ENCODE measurements around the gene CDR2L. TPM values are rescaled to one million over a fixed set of nuclear protein-coding genes. Genes with fewer than 3 reads are reported as not detected.

Gene CDR2L
- total and polyA plus RNA-seq, 4 donors = 0.70 to 1.5 (median 0.94) TPM

DNA sequence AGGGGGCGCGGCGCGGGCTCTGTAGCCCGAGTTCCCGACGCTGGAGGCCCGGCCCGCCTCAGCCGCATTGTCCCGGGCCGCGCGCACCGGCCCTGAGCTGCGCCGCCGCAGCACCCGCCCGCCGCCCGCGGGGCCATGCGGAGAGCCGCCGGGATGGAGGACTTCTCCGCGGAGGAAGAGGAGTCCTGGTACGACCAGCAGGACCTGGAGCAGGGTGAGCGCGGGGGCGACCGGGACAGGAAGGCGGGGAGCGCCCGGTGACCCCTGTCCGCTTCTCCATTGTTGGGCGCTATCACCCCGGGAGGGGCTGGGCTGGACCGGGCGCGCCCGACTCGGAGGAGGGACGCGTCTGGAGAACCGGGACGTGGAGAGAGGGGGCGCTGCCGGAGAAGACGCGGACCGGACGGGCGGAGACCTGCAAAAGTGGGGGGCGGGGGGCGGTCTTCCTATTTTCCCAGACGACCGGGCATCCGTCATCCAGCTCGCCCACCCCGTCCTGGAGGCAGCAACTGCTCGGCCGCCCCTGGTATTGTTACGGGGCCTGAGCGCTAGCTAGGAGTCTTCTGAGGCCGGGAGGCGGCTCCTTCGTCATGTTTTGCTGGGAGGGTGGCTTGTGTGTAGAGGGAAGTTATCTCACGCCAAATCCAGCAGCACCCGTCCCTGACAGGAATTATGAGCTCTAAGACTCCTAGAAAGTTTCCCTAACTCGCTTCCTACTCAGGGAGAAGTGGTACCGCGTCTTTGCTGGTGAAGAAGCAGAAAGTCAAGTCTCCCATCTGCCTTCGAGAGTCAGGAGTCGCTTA lies 678 bp downstream of the CDR2L start:
- Histone ChIP-seq H3K9me3 (ENCODE audit: control insufficient read depth in 4 of 4, low read length in 3 of 4) (no peaks in the 10 kb centered on the region), H3K9ac (ENCODE audit: low read depth in 1 of 2, low read length in 2 of 2) (peak overlapping the region; percentile 17 to 72), H3K4me3 (ENCODE audit: low read depth in 1 of 3, low read length in 3 of 3) (peak overlapping the region in 2 of 3 donors; percentile 51 to 80), H3K36me3 (ENCODE audit: control insufficient read depth in 4 of 4, insufficient read depth in 3 of 4, low read depth in 1 of 4, low read length in 3 of 4) (no peaks in the 10 kb centered on the region), H3K27me3 (ENCODE audit: control insufficient read depth in 4 of 4, insufficient read depth in 4 of 4, low read length in 3 of 4) (peaks cover 0 to 3% (median 0%) of the 10 kb centered on the region in 4 donors), H3K27ac (ENCODE audit: low read depth in 1 of 2, low read length in 2 of 2) (peak overlapping the region; percentile 76 to 85), H3K4me1 (ENCODE audit: control insufficient read depth in 4 of 4, insufficient read depth in 4 of 4, low read length in 3 of 4) (peaks cover 3 to 19% (median 12%) of the 10 kb centered on the region in 4 donors)
- peak; percentile 52 for DNase-seq (ENCODE audit: low spot score)
- TF ChIP-seq NR2F2 (IDR thresholded peaks at IDR 0.05) = peak; percentile 11
- no peak for TF ChIP-seq REST (IDR thresholded peaks at IDR 0.05)
- TF ChIP-seq ZBTB33 (IDR thresholded peaks at IDR 0.05) = no peak
- TF ChIP-seq FOXA1 (IDR thresholded peaks at IDR 0.05) = no peak
- TF ChIP-seq RXRA (IDR thresholded peaks at IDR 0.05) = no peak
- no peak for TF ChIP-seq HNF4A (conservative IDR thresholded peaks at IDR 0.05)
- no peak for TF ChIP-seq HNF4G (IDR thresholded peaks at IDR 0.05)
- 5% methylated on average over 76 of the region's 76 CpGs for WGBS

- TF ChIP-seq HNF4G (IDR thresholded peaks at IDR 0.05) (no peak), JUND (IDR thresholded peaks at IDR 0.05) (no peak), FOXA1 (IDR thresholded peaks at IDR 0.05) (no peak), RAD21 (IDR thresholded peaks at IDR 0.05) (no peak), REST (IDR thresholded peaks at IDR 0.05) (no peak), GABPA (IDR thresholded peaks at IDR 0.05 in 1 of 2, conservative IDR thresholded peaks at IDR 0.05 in 1 of 2) (no peak), YY1 (IDR thresholded peaks at IDR 0.05) (no peak), EGR1 (IDR thresholded peaks at IDR 0.05; ENCODE audit: low read depth in 2 of 2) (no peak), NR2F2 (IDR thresholded peaks at IDR 0.05) (no peak), RXRA (IDR thresholded peaks at IDR 0.05) (no peak), HNF4A (conservative IDR thresholded peaks at IDR 0.05) (no peak), FOXA2 (IDR thresholded peaks at IDR 0.05) (no peak)
- TF ChIP-seq, protein P1, sequence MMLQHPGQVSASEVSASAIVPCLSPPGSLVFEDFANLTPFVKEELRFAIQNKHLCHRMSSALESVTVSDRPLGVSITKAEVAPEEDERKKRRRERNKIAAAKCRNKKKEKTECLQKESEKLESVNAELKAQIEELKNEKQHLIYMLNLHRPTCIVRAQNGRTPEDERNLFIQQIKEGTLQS (IDR thresholded peaks at IDR 0.05) = no peak
- Histone ChIP-seq H3K4me3 (ENCODE audit: low read depth in 1 of 3, low read length in 3 of 3) (no peak overlapping the region), H3K9ac (ENCODE audit: low read depth in 1 of 2, low read length in 2 of 2) (no peak overlapping the region), H3K9me3 (ENCODE audit: control insufficient read depth in 4 of 4, low read length in 3 of 4) (no peaks in the 10 kb centered on the region), H3K4me1 (ENCODE audit: control insufficient read depth in 4 of 4, insufficient read depth in 4 of 4, low read length in 3 of 4) (peaks cover 3 to 19% (median 12%) of the 10 kb centered on the region in 4 donors), H3K36me3 (ENCODE audit: control insufficient read depth in 4 of 4, insufficient read depth in 3 of 4, low read depth in 1 of 4, low read length in 3 of 4) (no peaks in the 10 kb centered on the region), H3K27ac (ENCODE audit: low read depth in 1 of 2, low read length in 2 of 2) (no peak overlapping the region), H3K27me3 (ENCODE audit: control insufficient read depth in 4 of 4, insufficient read depth in 4 of 4, low read length in 3 of 4) (peaks cover 0 to 3% (median 0%) of the 10 kb centered on the region in 4 donors)
- 94% methylated on average over 10 of the region's 10 CpGs for WGBS
- no peak for DNase-seq (ENCODE audit: low spot score)
Measured at GRCh38 chr17:74990581-74991105, 3.2 kb downstream of the CDR2L start.
